Measurements from ENCODE around the gene PHLPP2. TPM values are rescaled to one million over a fixed set of nuclear protein-coding genes. Genes with fewer than 3 reads are reported as not detected.
A peak's percentile ranks its signal among the peaks of the same experiment; 100 is the strongest.

Gene PHLPP2, protein sequence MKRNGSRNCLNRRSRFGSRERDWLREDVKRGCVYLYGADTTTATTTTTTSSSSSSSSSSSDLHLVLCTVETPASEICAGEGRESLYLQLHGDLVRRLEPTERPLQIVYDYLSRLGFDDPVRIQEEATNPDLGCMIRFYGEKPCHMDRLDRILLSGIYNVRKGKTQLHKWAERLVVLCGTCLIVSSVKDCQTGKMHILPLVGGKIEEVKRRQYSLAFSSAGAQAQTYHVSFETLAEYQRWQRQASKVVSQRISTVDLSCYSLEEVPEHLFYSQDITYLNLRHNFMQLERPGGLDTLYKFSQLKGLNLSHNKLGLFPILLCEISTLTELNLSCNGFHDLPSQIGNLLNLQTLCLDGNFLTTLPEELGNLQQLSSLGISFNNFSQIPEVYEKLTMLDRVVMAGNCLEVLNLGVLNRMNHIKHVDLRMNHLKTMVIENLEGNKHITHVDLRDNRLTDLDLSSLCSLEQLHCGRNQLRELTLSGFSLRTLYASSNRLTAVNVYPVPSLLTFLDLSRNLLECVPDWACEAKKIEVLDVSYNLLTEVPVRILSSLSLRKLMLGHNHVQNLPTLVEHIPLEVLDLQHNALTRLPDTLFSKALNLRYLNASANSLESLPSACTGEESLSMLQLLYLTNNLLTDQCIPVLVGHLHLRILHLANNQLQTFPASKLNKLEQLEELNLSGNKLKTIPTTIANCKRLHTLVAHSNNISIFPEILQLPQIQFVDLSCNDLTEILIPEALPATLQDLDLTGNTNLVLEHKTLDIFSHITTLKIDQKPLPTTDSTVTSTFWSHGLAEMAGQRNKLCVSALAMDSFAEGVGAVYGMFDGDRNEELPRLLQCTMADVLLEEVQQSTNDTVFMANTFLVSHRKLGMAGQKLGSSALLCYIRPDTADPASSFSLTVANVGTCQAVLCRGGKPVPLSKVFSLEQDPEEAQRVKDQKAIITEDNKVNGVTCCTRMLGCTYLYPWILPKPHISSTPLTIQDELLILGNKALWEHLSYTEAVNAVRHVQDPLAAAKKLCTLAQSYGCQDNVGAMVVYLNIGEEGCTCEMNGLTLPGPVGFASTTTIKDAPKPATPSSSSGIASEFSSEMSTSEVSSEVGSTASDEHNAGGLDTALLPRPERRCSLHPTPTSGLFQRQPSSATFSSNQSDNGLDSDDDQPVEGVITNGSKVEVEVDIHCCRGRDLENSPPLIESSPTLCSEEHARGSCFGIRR (N-terminal part only)
- total RNA-seq: 1 to 10 TPM; 1.9 to 5.3 (median 3.4) TPM
- 1 to 10 TPM in 1 of 2 donors, under 1 TPM in 1; 0.77 to 1.7 TPM for polyA plus RNA-seq
- long read RNA-seq, donor 1, partial matches to known transcripts: 4 of 8 reads
- long read RNA-seq, donor 1, other reads (novel, unspliced or antisense): 4 of 8 reads
- long read RNA-seq, donor 2, partial matches to known transcripts: 1 of 3 reads
- long read RNA-seq, donor 2, other reads (novel, unspliced or antisense): 2 of 3 reads
- long read RNA-seq, donor 3: 0 reads

DNA sequence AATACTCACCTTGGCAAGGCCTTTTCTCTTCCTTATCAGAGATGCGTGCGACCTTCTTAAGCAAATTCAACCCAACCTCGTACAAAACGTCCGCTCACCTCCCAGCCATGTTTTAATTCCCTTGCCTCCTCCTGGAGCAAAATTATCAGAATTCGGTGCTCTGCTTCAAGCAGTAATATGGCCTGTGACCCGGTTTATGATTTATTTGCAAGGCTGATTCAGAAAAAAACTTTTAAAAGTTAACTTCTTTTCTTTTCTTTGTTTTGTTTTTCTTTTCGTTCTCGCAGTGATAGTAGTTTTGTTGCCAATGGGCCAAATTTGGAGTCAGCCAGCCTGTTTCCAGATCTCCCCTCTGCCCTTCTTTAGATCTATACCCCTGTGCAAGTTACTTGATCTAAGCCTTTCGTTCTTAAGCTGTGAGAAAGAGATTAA is at the start of gene PHLPP2:
Gene PHLPP2 (minus strand): TSS at position 382 of the 432 bp plus-strand sequence. CDS start 9,906 bp downstream, outside the sequence.
- Histone ChIP-seq H3K4me1 (peaks cover 2 to 37% (median 28%) of the 10 kb centered on the region in 9 donors), H3K4me3 (peak within 1 kb of the TSS; percentile 40 to 87 (median 83)), H3K27ac (peak within 1 kb of the TSS; percentile 50 to 94 (median 86)), H3K36me3 (peaks cover 0 to 5% (median 0%) of the 10 kb centered on the region in 9 donors), H3K9me3 (no peaks in the 10 kb centered on the region), H3K27me3 (peaks cover 0 to 14% (median 0%) of the 10 kb centered on the region in 7 donors)
- DNase-seq: no peak
- peak in 1 of 8 donors; percentile 7 for ATAC-seq
- 30 to 33% methylated on average over 10 of the region's 10 CpGs for WGBS, 2 donors
- intact Hi-C loops (cut with DNase I): loop anchor here in 1 of 10 donors (5.0 kb wide), 1 partner anchor 168 kb away; no protein-coding TSS in a partner anchor
- TF ChIP-seq, protein P1, sequence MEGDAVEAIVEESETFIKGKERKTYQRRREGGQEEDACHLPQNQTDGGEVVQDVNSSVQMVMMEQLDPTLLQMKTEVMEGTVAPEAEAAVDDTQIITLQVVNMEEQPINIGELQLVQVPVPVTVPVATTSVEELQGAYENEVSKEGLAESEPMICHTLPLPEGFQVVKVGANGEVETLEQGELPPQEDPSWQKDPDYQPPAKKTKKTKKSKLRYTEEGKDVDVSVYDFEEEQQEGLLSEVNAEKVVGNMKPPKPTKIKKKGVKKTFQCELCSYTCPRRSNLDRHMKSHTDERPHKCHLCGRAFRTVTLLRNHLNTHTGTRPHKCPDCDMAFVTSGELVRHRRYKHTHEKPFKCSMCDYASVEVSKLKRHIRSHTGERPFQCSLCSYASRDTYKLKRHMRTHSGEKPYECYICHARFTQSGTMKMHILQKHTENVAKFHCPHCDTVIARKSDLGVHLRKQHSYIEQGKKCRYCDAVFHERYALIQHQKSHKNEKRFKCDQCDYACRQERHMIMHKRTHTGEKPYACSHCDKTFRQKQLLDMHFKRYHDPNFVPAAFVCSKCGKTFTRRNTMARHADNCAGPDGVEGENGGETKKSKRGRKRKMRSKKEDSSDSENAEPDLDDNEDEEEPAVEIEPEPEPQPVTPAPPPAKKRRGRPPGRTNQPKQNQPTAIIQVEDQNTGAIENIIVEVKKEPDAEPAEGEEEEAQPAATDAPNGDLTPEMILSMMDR (IDR thresholded peaks at IDR 0.05): no peak

DNA sequence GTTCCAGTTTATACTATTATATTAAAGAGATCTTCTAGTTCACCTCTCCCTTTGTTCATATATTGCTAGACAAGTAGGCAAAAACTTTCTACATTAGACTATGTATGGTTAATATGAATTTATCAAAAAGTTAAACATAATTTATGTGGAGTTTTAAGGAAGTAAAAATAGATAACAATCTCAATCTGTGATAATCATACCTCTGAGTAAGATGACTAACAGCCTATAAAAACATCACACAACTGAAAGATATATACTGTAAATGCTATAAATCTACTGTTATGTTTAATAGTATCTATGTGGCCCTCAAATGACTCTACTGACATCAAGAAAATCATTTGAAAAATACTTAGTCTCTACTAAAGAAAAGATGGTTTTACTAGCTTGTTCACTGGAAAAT is 47.1 kb upstream of the PHLPP2 start:
- Histone ChIP-seq H3K27ac (no peak overlapping the region), H3K36me3 (peaks cover 0 to 98% (median 46%) of the 10 kb centered on the region in 9 donors), H3K9me3 (peaks cover 0 to 3% (median 0%) of the 10 kb centered on the region in 11 donors), H3K4me1 (peaks cover 0 to 12% (median 6%) of the 10 kb centered on the region in 9 donors), H3K4me3 (no peak overlapping the region), H3K27me3 (no peaks in the 10 kb centered on the region)
- ATAC-seq (no peak), DNase-seq (no peak)
- TF ChIP-seq, protein P1 (IDR thresholded peaks at IDR 0.05): no peak
- intact Hi-C loops (cut with DNase I): no loop called here

DNA sequence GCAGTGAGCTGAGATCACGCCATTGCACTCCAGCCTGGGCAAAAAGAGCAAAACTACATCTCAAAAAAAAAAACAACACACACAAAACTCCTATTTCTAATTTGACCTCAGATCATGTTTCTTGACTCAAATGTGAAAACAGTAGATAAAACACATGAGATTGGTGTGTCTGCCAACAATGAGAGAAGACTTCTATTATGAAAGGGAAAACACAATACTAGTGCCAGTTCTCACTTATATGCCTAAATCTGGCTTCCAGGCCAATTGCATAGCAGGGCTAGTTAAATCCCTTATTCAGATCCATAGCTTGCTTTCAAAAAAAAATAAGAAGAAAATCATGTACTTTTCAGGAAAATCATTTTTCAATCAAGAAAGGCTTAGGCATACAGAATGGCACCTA is 44.7 kb upstream of the PHLPP2 start:
- no peak for DNase-seq
- TF ChIP-seq, protein P1 (IDR thresholded peaks at IDR 0.05): no peak
- WGBS, 2 donors: 97 to 100% methylated on average over 1 of the region's 1 CpG
- ATAC-seq: no peak
- no peaks in the 10 kb centered on the region for H3K27me3 ChIP-seq
- peaks cover 0 to 99% (median 48%) of the 10 kb centered on the region in 9 donors for H3K36me3 ChIP-seq
- peaks cover 0 to 19% (median 11%) of the 10 kb centered on the region in 9 donors for H3K4me1 ChIP-seq
- no peak overlapping the region for H3K27ac ChIP-seq
- intact Hi-C loops (cut with DNase I): loop anchor here in 1 of 10 donors (10.0 kb wide), 1 partner anchor 186 kb away; no protein-coding TSS in a partner anchor
- peaks cover 0 to 3% (median 0%) of the 10 kb centered on the region in 11 donors for H3K9me3 ChIP-seq
- H3K4me3 ChIP-seq: no peak overlapping the region

Data from heart right ventricle (tissue), 16 donors.